ENCODE measurements around the gene MGAT3.

The MGAT3 gene

DNA sequence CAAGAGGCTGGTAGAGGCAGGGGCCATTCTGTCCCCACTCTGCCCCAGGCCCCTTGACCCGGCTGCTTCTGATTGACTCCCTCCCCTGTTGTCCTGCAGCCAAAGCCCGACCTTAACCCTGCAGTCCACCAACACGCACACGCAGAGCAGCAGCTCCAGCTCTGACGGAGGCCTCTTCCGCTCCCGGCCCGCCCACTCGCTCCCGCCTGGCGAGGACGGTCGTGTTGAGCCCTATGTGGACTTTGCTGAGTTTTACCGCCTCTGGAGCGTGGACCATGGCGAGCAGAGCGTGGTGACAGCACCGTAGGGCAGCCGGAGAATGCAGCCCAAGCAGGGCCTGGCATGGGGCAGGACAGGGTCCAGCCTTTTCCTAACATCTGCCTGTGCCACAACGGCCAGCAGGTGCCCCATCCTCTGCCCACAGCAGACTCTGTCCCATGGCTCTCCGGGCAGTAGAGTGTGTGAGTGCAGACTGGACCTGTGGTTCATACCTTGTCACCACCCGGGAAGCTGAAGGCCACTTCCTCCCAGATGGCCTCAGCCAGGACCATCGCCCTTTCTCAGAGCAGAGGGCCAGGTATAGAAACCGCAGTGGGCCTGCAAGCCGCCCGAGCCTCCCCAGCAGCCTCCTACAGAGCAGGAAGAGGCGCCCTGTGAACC lies 26.8 kb upstream of the MGAT3 start:
- no peak for DNase-seq

DNA sequence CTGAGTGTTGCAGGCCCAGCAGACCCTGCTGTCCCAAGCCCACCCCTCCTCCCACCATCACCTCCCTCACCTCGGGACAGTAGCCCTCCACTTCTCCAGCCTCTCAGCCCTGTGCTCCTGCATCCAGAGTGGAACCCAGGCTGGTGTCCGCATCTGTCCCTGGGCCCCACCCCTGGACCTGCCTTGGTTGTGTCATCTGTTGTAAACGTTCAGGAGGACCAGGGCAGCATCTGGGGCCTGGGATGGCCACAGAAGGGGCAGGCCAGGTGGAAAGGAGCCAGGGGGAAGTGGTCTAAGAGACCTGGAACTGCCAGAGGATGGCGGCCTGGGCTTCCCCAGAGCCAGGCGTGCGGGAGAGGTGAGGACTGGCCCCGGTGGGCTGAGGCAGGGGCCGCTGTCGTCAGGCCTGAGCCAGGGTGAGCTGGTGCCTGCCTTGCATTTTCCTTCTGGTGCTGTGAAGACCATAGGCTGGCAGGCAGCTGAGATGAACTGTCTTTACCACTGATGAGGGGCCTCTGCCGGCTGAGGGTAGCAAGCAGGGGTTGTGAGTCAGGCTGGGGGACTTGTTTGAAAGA lies 26.1 kb upstream of the MGAT3 start:
- no peak for DNase-seq

DNA sequence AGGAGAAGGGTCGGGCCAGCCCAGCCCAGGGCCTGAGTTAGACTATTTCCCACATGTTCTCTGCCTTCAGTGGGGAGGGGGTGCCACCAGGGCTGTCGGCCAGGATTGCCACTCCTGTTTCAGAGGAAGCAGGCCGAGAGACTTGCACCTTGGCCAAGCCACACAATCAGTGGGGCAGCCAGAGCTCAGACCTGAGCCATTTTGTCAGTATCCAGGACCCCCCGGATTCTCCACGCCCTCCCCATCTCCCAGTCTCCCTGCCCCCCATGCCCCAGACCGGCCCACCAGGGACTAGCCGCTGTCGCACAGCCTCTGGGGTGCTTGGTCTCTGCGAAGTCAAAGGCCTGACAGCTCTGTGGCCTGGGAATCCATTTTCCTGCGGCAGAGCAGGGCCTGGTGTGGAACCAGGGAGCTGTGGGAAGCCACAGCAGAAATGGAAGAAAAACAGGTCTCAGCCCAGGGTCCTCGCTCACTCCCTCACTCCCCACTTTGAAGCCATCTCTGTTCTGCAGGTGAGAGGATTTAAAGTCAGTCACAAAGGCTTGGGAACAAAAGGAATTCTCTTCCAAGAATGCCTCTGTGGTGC lies 25.5 kb upstream of the MGAT3 start:
- no peak for DNase-seq

DNA sequence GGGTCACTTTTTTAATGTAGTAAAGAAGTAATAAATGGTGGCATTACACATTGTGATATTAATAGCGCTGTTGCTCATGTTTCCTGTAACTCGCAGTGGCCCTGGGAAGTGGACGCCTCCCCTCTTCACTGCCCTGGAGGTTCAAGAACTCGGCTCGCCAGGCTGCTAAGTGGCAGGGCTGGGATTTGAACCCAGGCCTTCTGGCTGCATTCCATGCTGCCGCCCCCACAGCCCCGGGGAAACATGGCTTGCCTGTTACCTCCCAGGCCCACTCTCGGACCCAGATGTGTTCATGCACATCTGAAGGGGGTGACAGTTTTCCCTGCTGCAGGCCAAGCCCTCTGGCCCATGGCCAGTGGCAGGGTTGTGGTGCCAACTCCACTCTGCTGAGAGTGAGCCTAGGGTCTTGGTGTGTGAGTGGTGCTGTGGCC lies 25.0 kb upstream of the MGAT3 start:
- peak; percentile 6 for DNase-seq

DNA sequence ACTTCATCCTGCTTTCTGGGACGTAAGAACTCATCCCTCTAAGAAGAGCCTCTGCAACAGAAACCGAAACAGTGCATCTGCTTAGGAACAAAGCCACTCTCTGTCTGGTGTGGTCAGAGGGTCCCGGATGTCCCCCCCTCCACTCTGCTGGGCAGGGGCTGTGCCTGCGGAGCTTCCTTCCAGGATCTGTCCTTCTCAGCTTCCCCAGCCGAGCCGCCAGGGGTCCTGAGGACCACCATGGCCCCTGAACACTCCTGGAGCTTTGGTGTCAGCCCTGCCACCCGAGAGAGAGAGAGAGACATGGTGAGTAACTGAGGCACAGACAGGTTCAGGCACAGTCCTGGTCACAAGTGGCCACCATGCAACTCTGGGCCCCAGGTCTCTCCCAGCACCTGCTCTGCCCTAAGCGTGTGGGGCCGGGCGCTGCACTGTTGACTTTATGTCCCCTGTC lies 24.4 kb upstream of the MGAT3 start:
- DNase-seq = no peak

DNA sequence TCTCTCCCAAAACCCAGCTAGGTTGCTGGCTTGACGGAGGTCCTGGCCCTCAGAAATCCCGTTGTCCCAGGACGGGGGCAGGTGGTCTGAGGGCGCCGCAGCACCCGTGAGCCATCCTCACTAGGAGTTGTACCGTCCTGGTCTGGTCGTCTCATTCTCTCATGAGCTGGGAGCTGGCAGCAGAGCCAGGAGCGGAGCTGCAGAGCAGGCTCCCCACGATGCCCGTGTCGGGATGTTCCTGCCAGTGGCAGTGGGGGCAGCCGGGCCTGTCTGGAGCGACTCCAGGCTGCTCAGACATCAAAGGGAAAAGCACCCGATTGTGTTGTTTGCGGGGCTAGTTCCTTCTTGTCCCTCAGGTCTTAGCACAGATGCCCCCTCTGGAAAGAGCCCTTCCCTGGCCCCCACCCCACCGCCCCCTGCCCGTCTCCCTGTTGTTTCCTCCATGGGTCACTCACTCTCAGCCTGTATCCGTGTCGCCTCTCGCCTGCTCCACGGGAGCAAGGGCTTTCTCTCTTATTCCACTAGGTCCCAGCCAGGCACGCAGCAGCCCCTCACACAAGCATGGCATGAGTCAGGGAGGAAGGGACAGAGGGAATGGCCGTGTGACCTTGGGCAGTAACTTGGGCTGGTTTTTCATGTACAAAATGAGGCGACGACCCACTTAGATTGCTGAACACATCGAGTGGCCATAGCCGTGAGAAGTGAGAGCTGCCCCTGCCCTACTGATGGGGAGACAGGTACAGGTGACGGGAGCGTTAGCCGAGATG lies 23.2 kb upstream of the MGAT3 start:
- no peak for DNase-seq

DNA sequence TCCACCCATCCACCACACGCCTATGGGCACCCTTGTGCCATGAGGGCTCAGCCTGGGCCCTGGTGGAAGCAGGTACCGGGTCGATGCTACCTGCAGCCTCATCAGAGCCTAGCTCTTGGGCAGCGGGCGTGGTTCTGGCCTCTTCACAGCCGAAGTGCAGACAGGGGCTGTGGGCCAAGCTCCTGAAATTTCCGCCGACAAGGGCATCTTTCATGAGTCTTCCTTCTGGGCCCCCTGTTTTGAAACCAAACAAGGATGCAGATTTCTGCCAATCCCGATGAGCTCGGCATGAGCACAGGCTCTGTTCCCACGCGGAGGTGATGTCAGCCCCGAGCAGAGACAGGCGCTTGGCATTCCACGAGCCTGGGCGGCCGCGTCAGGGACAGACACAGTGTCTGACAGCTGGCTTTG lies 22.6 kb upstream of the MGAT3 start:
- DNase-seq = no peak

DNA sequence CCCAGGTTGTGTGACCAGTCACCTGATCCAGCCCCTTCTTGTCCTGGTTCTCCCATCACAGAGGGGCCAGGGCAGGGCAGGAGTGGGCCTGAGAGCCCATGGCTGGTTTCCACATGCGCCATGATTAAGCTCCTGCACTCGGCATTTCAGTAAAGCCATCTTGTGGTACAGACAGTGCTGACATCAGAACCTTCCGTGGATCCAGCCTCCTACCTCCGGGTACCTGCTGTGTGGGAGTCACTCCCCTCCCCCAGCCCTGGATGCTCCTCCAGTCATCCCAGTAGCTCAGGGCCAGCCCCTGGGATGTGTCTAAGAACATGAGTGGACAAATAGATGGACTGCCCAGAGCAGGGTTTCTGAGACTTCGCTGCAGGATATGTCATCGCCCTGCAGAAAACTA lies 22.1 kb upstream of the MGAT3 start:
- no peak for DNase-seq

DNA sequence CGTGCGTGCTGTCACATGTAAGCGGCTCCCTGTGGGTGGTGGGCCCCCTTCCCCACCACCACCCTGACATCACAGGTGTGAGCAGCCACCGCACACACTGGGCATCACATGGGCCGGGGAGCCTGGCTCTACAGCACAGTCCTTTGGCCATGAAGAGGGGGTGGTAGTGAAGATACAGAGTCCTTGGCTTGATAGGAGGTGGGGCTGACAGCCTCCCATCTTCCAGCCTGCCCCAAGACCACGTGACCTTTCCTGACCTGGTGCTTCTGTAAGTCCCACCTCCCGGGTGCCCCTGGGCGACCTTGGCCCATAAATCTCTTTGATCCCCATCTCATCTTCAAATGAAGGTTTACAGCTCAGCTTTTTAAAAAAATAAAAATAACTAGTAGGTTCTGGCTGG lies 21.2 kb upstream of the MGAT3 start:
- no peak for DNase-seq

DNA sequence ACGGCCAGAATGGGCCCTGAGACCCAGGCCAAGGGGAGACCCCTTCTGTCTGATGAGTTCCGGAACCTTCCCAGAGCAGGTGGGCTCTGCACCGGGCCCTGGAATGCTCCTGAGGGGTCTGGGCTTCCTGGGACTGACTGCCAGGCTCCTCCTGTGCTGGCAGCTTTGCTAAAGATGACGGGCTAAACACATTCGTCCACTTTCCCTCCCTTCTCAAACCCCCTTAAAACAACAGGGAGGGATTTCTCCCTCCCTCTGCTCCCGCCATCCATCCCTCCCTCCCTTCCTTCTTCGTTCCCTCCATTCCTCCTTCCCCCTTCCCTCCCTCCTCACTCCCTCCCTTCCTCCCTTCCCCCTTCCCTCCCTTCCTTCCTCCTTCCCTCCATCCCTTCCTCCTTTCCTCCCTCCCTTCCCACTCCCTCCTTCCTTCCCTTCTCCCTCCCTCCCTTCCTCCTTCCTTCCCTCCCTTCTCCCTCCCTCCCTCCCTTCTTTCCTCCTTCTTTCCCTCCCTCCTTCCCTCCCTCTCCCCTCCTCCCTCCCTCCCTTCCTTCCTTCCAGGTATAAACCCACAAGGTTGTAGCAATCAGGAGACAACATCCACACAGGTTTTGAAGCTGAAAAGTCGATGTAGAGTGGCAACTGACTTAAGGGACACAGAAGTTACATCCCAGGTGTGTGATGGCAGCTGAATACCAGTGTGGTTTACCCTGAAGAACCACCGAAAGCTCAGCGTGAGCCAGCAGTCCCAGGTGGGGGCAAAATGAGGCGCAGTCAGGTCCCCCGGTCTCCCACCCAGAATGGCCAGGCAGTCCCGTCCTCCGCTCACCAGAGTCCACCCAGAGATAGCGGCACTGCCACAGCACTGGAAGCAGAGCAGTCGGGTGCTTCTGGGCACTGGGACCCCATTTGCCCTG lies 18.8 kb upstream of the MGAT3 start:
- no peak for DNase-seq

DNA sequence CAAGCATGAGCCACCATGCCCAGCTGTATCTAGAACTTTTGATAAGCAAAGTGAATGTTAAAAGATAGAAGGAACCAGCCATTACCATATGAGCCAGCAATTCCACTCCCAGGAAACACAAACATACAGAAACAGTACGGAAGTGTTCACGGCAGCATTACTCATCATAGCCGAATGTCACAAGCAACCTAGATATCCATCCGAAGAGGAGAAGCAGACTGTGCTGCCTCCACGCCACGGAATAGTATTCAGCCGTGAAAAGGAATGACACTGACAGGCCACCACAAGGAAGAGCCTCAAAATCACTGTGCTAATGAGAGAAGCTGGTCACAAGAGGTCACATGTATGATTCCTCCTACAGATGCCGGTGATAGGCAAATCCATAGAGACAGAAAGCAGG lies 17.6 kb upstream of the MGAT3 start:
- peak; percentile 22 for DNase-seq

DNA sequence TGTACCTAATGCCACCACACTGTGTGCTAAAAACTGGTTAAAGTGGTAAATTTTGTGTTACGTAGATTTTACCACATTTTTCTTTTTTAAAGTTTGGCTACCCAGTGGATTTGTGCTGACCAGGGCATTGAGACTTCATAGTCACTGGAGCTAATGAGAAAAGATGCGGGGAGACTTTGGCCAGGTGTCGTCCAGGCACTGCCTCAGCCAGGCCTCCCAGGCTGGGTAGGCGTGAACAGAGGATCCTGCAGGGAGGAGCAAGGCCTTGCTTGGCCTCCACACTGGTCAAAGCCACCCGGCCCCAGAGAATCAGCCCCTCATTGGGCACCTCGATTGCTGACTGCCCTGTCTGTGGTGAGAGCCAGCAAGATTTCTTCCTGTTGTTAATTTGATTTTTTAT lies 13.4 kb upstream of the MGAT3 start:
- no peak for DNase-seq

DNA sequence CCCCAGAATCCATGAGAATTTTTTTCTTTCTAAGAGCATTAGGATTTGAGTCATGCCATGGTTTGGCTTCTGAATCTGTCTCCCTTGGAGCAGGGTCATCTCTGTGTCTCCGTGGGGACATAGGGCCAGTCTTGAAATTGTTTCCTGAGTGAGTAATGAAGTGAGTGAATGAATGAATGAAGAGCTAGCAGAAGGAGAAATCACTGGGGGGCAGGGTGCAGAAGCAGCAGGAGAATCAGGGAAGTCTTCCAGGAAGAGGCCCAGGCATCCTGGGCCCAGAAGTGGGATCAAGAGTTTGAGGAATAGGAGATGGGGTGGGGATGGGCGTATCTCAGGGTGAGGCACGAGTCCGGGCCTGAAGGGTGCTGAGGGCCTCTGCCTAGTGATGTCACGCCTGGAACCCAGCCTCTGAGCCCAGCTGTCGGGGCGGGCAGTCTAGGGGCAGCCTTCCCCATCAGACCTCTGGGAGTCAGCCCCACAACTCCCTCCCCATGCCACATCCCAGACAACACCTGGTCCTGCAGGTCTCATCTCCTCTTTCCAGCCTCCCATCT lies 12.5 kb upstream of the MGAT3 start:
- no peak for DNase-seq

DNA sequence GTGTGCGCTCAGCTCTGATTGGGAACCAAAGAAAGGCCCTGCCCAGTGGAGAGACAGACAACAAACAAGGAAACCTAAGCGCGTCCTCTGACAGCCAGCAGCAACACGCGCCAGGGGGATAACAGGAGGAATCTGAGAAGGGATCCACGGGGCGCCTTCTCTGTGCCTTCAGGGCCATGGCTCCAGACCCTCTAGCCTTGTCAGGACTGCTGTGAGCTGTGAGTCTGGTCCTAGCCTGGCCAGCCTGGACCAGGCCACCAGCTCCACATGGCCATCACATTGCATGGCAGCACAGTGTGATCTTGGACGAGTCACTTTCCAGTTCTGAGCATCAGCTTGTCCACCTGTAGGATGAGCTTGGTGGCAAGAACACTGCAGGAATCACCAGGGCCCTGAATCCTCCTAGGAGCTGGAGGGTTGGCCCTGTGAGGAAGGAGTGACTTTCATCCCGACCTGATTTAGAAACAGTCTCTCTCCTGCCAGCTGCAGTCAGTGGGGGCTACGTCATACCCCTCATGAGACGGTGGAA lies 11.8 kb upstream of the MGAT3 start:
- no peak for DNase-seq

DNA sequence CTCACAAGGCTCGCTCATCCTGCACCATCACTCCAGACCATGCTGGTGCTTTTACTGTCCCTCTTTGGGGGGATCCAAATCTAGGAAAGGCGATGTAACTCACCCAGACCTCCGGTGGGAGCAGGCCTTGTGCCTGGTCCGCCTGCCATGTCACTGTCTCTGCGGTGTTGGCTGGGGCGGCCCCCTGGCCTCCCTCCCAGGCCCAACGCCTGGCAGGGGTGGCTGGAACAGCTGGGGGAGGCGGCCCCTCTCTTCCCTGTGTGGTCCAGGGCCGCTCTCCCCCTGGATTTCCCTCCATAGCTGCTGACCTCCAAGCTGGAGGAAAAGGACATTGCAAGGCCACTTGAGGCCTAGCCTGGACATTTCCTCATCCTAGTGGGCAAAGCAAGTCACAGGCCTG lies 11.1 kb upstream of the MGAT3 start:
- DNase-seq = no peak

DNA sequence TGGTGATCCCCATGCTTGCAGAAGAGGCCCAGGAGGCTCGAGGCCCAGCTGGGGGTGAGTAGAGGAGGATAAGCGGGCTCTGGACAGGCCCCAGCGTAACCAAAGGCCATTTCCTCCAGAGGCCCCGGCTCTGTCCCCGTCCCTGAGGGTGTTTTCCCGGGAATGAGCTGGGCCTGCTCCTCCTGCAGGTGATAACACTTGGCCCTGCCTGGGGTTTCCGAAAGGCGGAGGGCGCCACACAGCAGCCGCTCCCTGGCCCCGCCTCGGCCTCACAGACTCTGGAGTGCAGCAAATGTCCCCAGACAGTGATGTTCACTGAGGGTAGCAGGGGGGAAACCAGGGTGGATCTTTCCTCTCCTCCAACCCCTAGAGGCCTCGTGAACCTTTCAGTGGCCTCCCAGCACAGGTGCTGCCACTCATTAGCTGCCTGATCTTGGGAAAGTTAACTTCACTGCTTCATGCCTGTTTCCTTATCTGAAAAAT lies 10.5 kb upstream of the MGAT3 start:
- DNase-seq = no peak

DNA sequence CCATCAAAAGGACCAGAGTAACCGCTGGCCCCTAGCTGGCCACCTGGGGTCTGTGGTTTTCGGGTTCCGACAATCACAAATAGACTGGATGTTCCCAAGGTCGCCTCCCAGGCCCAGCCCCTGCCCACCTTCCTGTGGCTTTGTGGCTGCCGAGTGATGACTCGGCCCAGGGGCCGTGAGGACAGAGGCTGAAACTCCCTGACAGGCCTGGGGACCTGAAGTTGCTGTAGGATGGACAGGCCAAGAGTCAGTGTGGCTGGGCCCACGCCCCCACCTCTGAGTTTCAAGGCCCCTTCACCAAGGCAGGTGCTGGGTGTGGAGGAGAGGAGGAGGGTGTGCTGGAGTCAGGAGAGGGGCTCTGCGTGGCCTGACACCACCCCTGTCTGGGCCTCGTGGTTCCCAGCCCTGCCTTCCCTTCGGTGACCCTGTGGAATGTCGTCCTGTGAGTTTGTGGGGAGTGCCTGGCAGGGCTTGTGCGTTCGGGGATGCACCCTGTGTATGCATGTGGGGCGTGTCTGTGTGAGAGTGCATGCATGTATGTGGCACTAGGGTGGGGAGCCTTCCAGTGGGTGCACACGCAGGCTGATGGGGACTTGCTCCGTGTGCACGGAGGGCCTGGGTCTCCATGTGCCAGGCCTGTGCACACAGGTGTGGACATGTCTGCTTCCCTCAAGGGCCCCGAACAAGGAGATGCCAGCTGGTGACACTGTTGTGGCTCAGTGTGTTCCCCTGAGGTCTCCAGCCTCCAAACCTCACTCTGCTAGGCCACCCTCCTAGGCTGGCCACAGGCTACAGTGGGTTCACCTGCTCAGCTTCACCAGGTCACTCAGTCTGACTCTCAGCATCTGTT lies 8.4 kb upstream of the MGAT3 start:
- DNase-seq = no peak

DNA sequence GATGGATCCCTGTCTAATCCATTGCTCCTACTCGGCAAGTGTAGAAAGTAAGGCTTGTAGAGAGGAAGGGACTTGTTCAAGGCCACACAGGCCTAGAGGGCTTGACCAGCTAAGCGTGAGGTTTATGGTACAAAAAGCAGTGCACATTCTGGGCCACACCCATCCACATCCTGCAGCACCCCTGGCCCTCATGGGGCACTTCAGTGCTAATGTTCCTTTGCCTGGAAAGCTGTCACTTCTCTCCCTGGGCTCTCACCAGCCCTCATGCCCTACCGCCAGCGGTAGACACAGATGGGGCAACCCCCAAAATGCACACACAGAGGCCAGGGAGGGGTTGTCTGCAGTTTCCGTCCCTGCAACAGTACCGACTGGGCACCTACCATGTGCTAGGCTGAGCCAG lies 7.1 kb upstream of the MGAT3 start:
- no peak for DNase-seq

DNA sequence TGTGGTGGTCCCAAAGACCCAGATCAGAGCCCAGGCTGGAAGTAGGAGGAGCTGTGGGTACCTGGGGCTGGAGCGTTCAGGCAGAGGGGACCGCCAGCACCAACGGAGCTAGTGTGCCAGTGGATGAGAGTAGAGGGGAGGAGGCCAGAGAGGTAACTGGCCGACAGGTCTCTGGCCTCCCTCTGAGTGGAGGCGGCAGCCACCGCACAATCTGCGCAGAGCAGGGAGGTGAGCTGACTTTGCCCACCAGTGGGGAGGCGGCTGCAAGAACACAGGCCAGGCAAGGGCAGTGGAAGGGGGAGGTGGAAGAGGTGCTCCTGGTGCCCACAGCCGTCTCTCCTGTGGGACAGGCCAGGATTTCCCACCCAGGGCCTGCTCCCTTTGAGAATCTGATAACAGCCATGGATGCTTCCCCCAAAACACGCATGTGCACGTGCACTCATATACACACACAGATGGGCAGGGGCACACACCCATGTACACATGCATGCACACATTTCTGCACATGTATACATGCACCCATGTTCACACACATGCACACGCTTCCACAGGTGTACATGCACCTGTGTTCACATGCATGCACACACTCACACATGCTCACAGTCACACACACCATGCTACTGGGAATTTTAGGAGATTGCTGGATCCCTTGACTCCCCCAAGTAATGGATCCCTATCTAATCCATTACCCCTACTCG lies 6.4 kb upstream of the MGAT3 start:
- DNase-seq = no peak

DNA sequence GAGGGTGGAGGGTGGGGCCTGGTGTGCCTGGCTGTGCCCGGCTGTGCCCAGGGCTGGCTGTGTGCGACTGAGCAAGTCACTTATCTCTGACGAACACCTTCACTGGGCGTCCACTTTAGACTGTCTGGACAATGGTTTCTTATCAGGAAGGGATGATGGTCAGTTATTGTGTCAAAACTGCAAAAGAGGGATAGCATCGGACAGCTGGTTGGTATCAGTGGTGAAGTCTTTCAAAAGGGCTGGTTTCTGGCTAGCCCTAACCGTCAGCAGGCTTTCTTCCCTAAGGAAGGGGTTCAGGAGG lies 4.1 kb upstream of the MGAT3 start:
- DNase-seq = no peak
